ENCODE results near the gene ZNF618.

The ZNF618 gene

GRCh38 chr9:114004221-114004716 lies 128.2 kb downstream of the ZNF618 start:
- no peak for DNase-seq

- no peak for DNase-seq
These were observed 129.5 kb downstream of the ZNF618 start for GRCh38 chr9:114005371-114006154.

- no peak for DNase-seq
These were observed 130.0 kb downstream of the ZNF618 start for GRCh38 chr9:114006155-114006550.

GRCh38 chr9:114006931-114007691 lies 131.0 kb downstream of the ZNF618 start:
- DNase-seq = no peak

- no peak for DNase-seq
These were observed 132.0 kb downstream of the ZNF618 start for GRCh38 chr9:114007991-114008666.

- no peak for DNase-seq
These were observed 132.7 kb downstream of the ZNF618 start for GRCh38 chr9:114008667-114009410.

- DNase-seq = no peak
These were observed 135.2 kb downstream of the ZNF618 start for GRCh38 chr9:114011313-114011712.

GRCh38 chr9:114012126-114012525 lies 136.0 kb downstream of the ZNF618 start:
- no peak for DNase-seq

GRCh38 chr9:114014044-114014443 lies 137.9 kb downstream of the ZNF618 start:
- no peak for DNase-seq

GRCh38 chr9:114015607-114016006 lies 139.5 kb downstream of the ZNF618 start:
- DNase-seq = no peak

GRCh38 chr9:114016101-114016500 lies 140.0 kb downstream of the ZNF618 start:
- DNase-seq = no peak

- DNase-seq = no peak
These were observed 140.7 kb downstream of the ZNF618 start for GRCh38 chr9:114016629-114017423.

- no peak for DNase-seq
These were observed 141.9 kb downstream of the ZNF618 start for GRCh38 chr9:114017741-114018715.

- DNase-seq = no peak
These were observed 145.5 kb downstream of the ZNF618 start for GRCh38 chr9:114021578-114021977.

- DNase-seq = no peak
These were observed 147.9 kb downstream of the ZNF618 start for GRCh38 chr9:114023961-114024360.

GRCh38 chr9:114025196-114025753 lies 149.2 kb downstream of the ZNF618 start:
- no peak for DNase-seq

- no peak for DNase-seq
These were observed 149.7 kb downstream of the ZNF618 start for GRCh38 chr9:114025760-114026159.

- DNase-seq = no peak
These were observed 150.2 kb downstream of the ZNF618 start for GRCh38 chr9:114026335-114026734.

GRCh38 chr9:114027159-114027862 lies 151.2 kb downstream of the ZNF618 start:
- no peak for DNase-seq
